ENCODE measurements around the gene C16orf95. TPM values are rescaled to one million over a fixed set of nuclear protein-coding genes. Genes with fewer than 3 reads are reported as not detected.

Gene C16orf95
- total and polyA plus RNA-seq, 2 donors (not counting 1 experiment from before 2014, with no cell fraction given) = 1.5 to 2.5 TPM

DNA sequence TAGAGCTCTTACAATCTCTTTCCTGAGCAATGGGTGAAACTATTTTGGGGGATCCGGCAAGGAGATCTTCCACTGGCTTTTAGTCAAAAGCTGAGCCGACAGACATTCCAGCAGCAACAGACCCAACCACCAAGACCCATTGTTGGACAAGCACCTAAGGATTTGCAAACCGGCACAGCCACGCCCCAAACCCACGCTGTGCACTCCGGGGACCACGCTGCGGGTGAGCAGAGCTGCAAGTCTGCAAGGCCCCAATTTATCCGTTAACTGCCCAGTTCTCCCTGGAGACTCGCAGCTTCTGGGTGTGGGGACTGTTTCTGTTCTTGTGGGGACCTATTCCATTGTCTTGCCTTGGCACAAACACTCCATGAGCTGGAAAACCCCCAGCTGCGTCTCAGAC is 45.9 kb downstream of the C16orf95 start:
- Histone ChIP-seq H4K20me1 (ENCODE audit: control insufficient read depth, insufficient read depth, low read length, poor library complexity, severe bottlenecking) (no peaks in the 10 kb centered on the region), H3K4me2 (replicated peaks; ENCODE audit: low read depth, low read length, poor library complexity, severe bottlenecking) (no peak overlapping the region), H3K36me3 (replicated peaks in 1 of 2; ENCODE audit: control extremely low read depth in 1 of 2, control insufficient read depth in 1 of 2, extremely low read depth in 1 of 2, insufficient read depth in 2 of 2, low read length in 1 of 2) (no peaks in the 10 kb centered on the region), H2AFZ (ENCODE audit: insufficient read depth, low read depth, low read length, poor library complexity, severe bottlenecking) (no peak overlapping the region), H3K4me3 (ENCODE audit: control extremely low read depth in 1 of 5, extremely low read depth in 1 of 5, insufficient read depth in 1 of 5, low read depth in 2 of 5, low read length in 4 of 5) (no peak overlapping the region), H3K27me3 (replicated peaks in 1 of 4; ENCODE audit: control extremely low read depth in 1 of 4, control insufficient read depth in 3 of 4, insufficient read depth in 4 of 4, low read length in 3 of 4) (no peaks in the 10 kb centered on the region), H3K27ac (ENCODE audit: low read length in 2 of 2) (no peak overlapping the region), H3K4me1 (ENCODE audit: control insufficient read depth in 2 of 2, insufficient read depth in 2 of 2, low read length in 2 of 2) (no peaks in the 10 kb centered on the region), H3K9me3 (ENCODE audit: control extremely low read depth in 1 of 3, control insufficient read depth in 2 of 3, insufficient read depth in 1 of 3, low read length in 2 of 3) (peaks cover 0 to 11% (median 3%) of the 10 kb centered on the region in 3 donors), H3K79me2 (ENCODE audit: control insufficient read depth, insufficient read depth, low read length) (no peaks in the 10 kb centered on the region), H3K9ac (ENCODE audit: low read length) (no peak overlapping the region)
- 23% methylated on average over 9 of the region's 11 CpGs for WGBS (ENCODE audit: insufficient coverage)
- H3K4me3 Mint-ChIP-seq = no peak overlapping the region
- ChIA-PET CTCF (interaction anchor here (1.2 kb wide), 1 partner anchor 9 kb away, joined by 4 read pairs; no protein-coding TSS in a partner anchor), POLR2A (no interaction called here)
- TF ChIP-seq EZH2 (IDR thresholded peaks at IDR 0.05; ENCODE audit: borderline replicate concordance, insufficient read depth, low read depth, low read length, poor library complexity, severe bottlenecking) = no peak
- TF ChIP-seq, protein P1, sequence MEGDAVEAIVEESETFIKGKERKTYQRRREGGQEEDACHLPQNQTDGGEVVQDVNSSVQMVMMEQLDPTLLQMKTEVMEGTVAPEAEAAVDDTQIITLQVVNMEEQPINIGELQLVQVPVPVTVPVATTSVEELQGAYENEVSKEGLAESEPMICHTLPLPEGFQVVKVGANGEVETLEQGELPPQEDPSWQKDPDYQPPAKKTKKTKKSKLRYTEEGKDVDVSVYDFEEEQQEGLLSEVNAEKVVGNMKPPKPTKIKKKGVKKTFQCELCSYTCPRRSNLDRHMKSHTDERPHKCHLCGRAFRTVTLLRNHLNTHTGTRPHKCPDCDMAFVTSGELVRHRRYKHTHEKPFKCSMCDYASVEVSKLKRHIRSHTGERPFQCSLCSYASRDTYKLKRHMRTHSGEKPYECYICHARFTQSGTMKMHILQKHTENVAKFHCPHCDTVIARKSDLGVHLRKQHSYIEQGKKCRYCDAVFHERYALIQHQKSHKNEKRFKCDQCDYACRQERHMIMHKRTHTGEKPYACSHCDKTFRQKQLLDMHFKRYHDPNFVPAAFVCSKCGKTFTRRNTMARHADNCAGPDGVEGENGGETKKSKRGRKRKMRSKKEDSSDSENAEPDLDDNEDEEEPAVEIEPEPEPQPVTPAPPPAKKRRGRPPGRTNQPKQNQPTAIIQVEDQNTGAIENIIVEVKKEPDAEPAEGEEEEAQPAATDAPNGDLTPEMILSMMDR (IDR thresholded peaks at IDR 0.05) = no peak
- peaks cover 5% of the 10 kb centered on the region for H3K9me3 Mint-ChIP-seq (ENCODE audit: insufficient read depth)
- no peaks in the 10 kb centered on the region for H3K4me1 Mint-ChIP-seq
- intact Hi-C loops (cut with micrococcal nuclease) = no loop called here
- DNase-seq = no peak
- ATAC-seq (ENCODE audit: low read depth) = no peak
- H3K27ac Mint-ChIP-seq = no peak overlapping the region
- H3K27me3 Mint-ChIP-seq = peaks cover 6% of the 10 kb centered on the region

DNA sequence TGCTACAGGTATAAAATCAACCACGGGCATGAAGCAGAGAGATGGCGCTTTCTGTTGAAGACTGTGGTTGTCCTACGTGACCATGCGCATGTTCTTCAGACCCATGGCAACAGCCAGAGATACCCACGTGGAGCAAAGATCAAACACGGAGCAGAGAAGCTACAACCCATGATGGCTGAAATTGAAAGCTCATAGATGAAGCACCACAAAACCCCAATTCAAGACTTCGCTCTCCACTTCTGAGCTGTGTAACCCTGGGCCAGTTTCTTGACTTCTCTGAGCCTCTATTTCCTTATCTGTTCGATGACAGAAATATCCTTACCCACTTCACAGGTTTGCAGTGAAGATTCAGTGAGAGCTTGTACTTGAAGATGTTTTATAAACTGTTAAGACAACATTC is 49.6 kb downstream of the C16orf95 start:
- H4K20me1 ChIP-seq (ENCODE audit: control insufficient read depth, insufficient read depth, low read length, poor library complexity, severe bottlenecking) = no peaks in the 10 kb centered on the region
- intact Hi-C loops (cut with micrococcal nuclease) = no loop called here
- H3K36me3 ChIP-seq (replicated peaks in 1 of 2; ENCODE audit: control extremely low read depth in 1 of 2, control insufficient read depth in 1 of 2, extremely low read depth in 1 of 2, insufficient read depth in 2 of 2, low read length in 1 of 2) = no peaks in the 10 kb centered on the region
- H3K9me3 Mint-ChIP-seq (ENCODE audit: insufficient read depth) = peaks cover 5% of the 10 kb centered on the region
- 89% methylated on average over 6 of the region's 8 CpGs for WGBS (ENCODE audit: insufficient coverage)
- ATAC-seq (ENCODE audit: low read depth) (no peak), DNase-seq (no peak)
- H2AFZ ChIP-seq (ENCODE audit: insufficient read depth, low read depth, low read length, poor library complexity, severe bottlenecking) = no peak overlapping the region
- no peak overlapping the region for H3K27ac ChIP-seq (ENCODE audit: low read length in 2 of 2)
- H3K79me2 ChIP-seq (ENCODE audit: control insufficient read depth, insufficient read depth, low read length) = no peaks in the 10 kb centered on the region
- no peak for TF ChIP-seq EZH2 (IDR thresholded peaks at IDR 0.05; ENCODE audit: borderline replicate concordance, insufficient read depth, low read depth, low read length, poor library complexity, severe bottlenecking)
- TF ChIP-seq, protein P1 (IDR thresholded peaks at IDR 0.05) = no peak
- no peak overlapping the region for H3K27ac Mint-ChIP-seq
- H3K4me3 Mint-ChIP-seq = no peak overlapping the region
- H3K27me3 ChIP-seq (replicated peaks in 1 of 4; ENCODE audit: control extremely low read depth in 1 of 4, control insufficient read depth in 3 of 4, insufficient read depth in 4 of 4, low read length in 3 of 4) = no peaks in the 10 kb centered on the region
- ChIA-PET CTCF (no interaction called here), POLR2A (no interaction called here)
- H3K4me1 ChIP-seq (ENCODE audit: control insufficient read depth in 2 of 2, insufficient read depth in 2 of 2, low read length in 2 of 2) = no peaks in the 10 kb centered on the region
- no peak overlapping the region for H3K9ac ChIP-seq (ENCODE audit: low read length)
- H3K4me2 ChIP-seq (replicated peaks; ENCODE audit: low read depth, low read length, poor library complexity, severe bottlenecking) = no peak overlapping the region
- peaks cover 6% of the 10 kb centered on the region for H3K27me3 Mint-ChIP-seq
- H3K4me1 Mint-ChIP-seq = no peaks in the 10 kb centered on the region
- no peak overlapping the region for H3K4me3 ChIP-seq (ENCODE audit: control extremely low read depth in 1 of 5, extremely low read depth in 1 of 5, insufficient read depth in 1 of 5, low read depth in 2 of 5, low read length in 4 of 5)
- peaks cover 0 to 11% (median 3%) of the 10 kb centered on the region in 3 donors for H3K9me3 ChIP-seq (ENCODE audit: control extremely low read depth in 1 of 3, control insufficient read depth in 2 of 3, insufficient read depth in 1 of 3, low read length in 2 of 3)

Measured in B cell (primary cell).